HepG2 (cell line): ENCODE results near the gene LCN2. TPM values are rescaled to one million over a fixed set of nuclear protein-coding genes. Genes with fewer than 3 reads are reported as not detected.

Experiments
- ATF6 ChIP-seq: sonication (generic); formaldehyde crosslinking; conservative IDR thresholded peaks from 2 replicates; pipeline ENCODE4 v1.4.0; 2020; ENCODE audit warnings: missing genetic modification reagents
- BCL3 ChIP-seq: sonication (generic); formaldehyde crosslinking; IDR thresholded peaks from 2 replicates; pipeline ENCODE4 v1.5.1; 2020; ENCODE audit warnings: mild to moderate bottlenecking, missing genetic modification reagents, moderate library complexity
- CHD2 ChIP-seq: IDR thresholded peaks from 2 replicates; pipeline ENCODE4 v1.6.1; 2011; ENCODE audit warnings: low read depth, low read length, improper control_type of control experiment
- ETS1 ChIP-seq: sonication (generic); formaldehyde crosslinking; IDR thresholded peaks from 2 replicates; pipeline ENCODE4 v1.4.0; 2020; ENCODE audit warnings: missing genetic modification reagents
- KAT7 ChIP-seq: IDR thresholded peaks from 2 replicates; pipeline ENCODE4 v1.6.1; 2018; ENCODE audit warnings: borderline replicate concordance, missing compliant biosample characterization
- MEIS1 ChIP-seq: sonication (generic); formaldehyde crosslinking; IDR thresholded peaks from 2 replicates; pipeline ENCODE4 v1.9.0; 2021; ENCODE audit warnings: mild to moderate bottlenecking, missing genetic modification reagents, moderate library complexity, borderline replicate concordance
- NR2F1 ChIP-seq, 2 experiments: fragments of 450-650 bp in 1 of 2; formaldehyde crosslinking in 1 of 2; IDR thresholded peaks; 2 replicates each; pipeline versions ENCODE4 v1.5.0 to v1.6.1; 2016 to 2020; ENCODE audit warnings: mild to moderate bottlenecking in 1 of 2, missing compliant biosample characterization in 1 of 2, missing genetic modification reagents in 1 of 2, moderate library complexity in 1 of 2
- NR2F2 ChIP-seq: IDR thresholded peaks from 2 replicates; pipeline ENCODE4 v1.6.1; 2012; ENCODE audit warnings: low read depth, inconsistent platforms, borderline replicate concordance
- PRDM4 ChIP-seq: sonication (generic); formaldehyde crosslinking; IDR thresholded peaks from 2 replicates; pipeline ENCODE4 v1.9.0; 2021; ENCODE audit warnings: missing genetic modification reagents, borderline replicate concordance
- SALL2 ChIP-seq: sonication (generic); formaldehyde crosslinking; IDR thresholded peaks from 2 replicates; pipeline ENCODE4 v1.8.1; 2023; ENCODE audit warnings: mild to moderate bottlenecking, missing genetic modification reagents, inconsistent platforms
- SIX4 ChIP-seq: sonication (generic); formaldehyde crosslinking; IDR thresholded peaks from 2 replicates; pipeline ENCODE4 v1.4.0; 2020; ENCODE audit warnings: missing genetic modification reagents
- TFDP2 ChIP-seq: sonication (generic); formaldehyde crosslinking; IDR thresholded peaks from 2 replicates; pipeline ENCODE4 v1.4.0; 2020; ENCODE audit warnings: missing genetic modification reagents
- ZNF235 ChIP-seq: sonication (generic); formaldehyde crosslinking; IDR thresholded peaks from 2 replicates; pipeline ENCODE4 v1.8.1; 2023; ENCODE audit warnings: mild to moderate bottlenecking, missing genetic modification reagents, borderline replicate concordance
- ZNF530 ChIP-seq: sonication (generic); formaldehyde crosslinking; IDR thresholded peaks from 2 replicates; pipeline ENCODE4 v1.5.0; 2020; ENCODE audit warnings: low read depth, mild to moderate bottlenecking, missing genetic modification reagents
- ZNF574 ChIP-seq: sonication (generic); formaldehyde crosslinking; IDR thresholded peaks from 2 replicates; pipeline ENCODE4 v1.4.0; 2020; ENCODE audit warnings: missing genetic modification reagents
- polyA plus RNA-seq, 8 experiments: library from polyadenylated mRNA; depleted of rRNA in 3 of 8; stranded (reverse) in 7 of 8; unstranded in 1 of 8; fragments of >200 nt; fragmentation: Illumina TruSeq in 4 of 8; extraction: Trizol in 4 of 8; gene quantifications; 2 replicates each; pipeline versions ENCODE4 v1.2.1 to v1.2.3, GENCODE V29; 2011 to 2016; ENCODE audit warnings: low read depth in 4 of 8, missing spikeins in 1 of 8, mixed read lengths in 1 of 8; ENCODE audit not compliant: insufficient read depth in 1 of 8
- total RNA-seq, 5 experiments: library from RNA; depleted of rRNA; stranded (reverse); fragments of >200 nt; fragmentation: Illumina TruSeq; extraction: Trizol; gene quantifications; 2 replicates each; pipeline ENCODE4 v1.2.3, GENCODE V29; 2016; ENCODE audit warnings: low read depth in 1 of 5

LCN2 gene
- total and polyA plus RNA-seq, 2 of the 13 experiments (the other 11 are each of a cell fraction or from before 2014, with no cell fraction given): 0.38 to 1.4 TPM

GRCh38 chr9:128191406-128192046, 42.3 kb downstream of the LCN2 start, which contains the start of gene CIZ1 (continued):
- TF ChIP-seq ETS1 (CRISPR knock-in tag) (no peak), BCL3 (peak; percentile 94), ZNF530 (no peak), CHD2 (no peak), NR2F2 (0 out of 2 replicates have a peak, but pooled peaks have one; percentile 12), ATF6 (CRISPR knock-in tag) (no peak), ZNF574 (CRISPR knock-in tag) (peak; percentile 99), TFDP2 (CRISPR knock-in tag) (peak; percentile 53), KAT7 (peak; percentile 55; the same call in 1 of the 2 replicates), SALL2 (CRISPR knock-in tag) (peak; percentile 78; the same call in 1 of the 2 replicates), PRDM4 (CRISPR knock-in tag) (no peak), MEIS1 (CRISPR knock-in tag) (no peak), SIX4 (CRISPR knock-in tag) (peak; percentile 34; the same call in 1 of the 2 replicates), NR2F1 (CRISPR knock-in tag; IDR thresholded peaks at IDR 0.05) (peak in 1 of 2 experiments; percentile 35; a peak in 1 of 4 replicates), ZNF235 (CRISPR knock-in tag) (no peak; the same call in 1 of the 2 replicates)
